ENCODE measurements around the gene UBTD1. TPM values are rescaled to one million over a fixed set of nuclear protein-coding genes. Genes with fewer than 3 reads are reported as not detected.

The UBTD1 gene
- total and polyA plus RNA-seq, 4 donors, result 26.3 to 70.4 (median 42.9) TPM

GRCh38 chr10:97578171-97578844 lies 79.6 kb downstream of the UBTD1 start:
- Histone ChIP-seq H3K27me3 (ENCODE audit: control insufficient read depth in 3 of 3, insufficient read depth in 3 of 3, low read length in 2 of 3) (no peaks in the 10 kb centered on the region), H3K4me1 (ENCODE audit: control insufficient read depth in 5 of 5, insufficient read depth in 5 of 5, low read length in 5 of 5) (peaks cover 0 to 9% (median 0%) of the 10 kb centered on the region in 5 donors), H3K27ac (ENCODE audit: low read depth in 1 of 2, low read length in 1 of 2) (no peak overlapping the region), H3K36me3 (ENCODE audit: control insufficient read depth in 4 of 4, insufficient read depth in 4 of 4, low read length in 4 of 4) (no peaks in the 10 kb centered on the region), H3K4me3 (no peak overlapping the region), H3K9ac (ENCODE audit: insufficient read depth in 1 of 2, low read length in 2 of 2) (no peak overlapping the region), H3K9me3 (ENCODE audit: control insufficient read depth in 4 of 4, insufficient read depth in 3 of 4, low read length in 3 of 4) (no peaks in the 10 kb centered on the region)
- DNase-seq (no peak), ATAC-seq (ENCODE audit: insufficient read depth, low FRiP score) (no peak)
- 70 to 86% methylated on average over 40 of the region's 40 CpGs for WGBS, 2 donors
- no peak for TF ChIP-seq CTCF (IDR thresholded peaks at IDR 0.05; ENCODE audit: control extremely low read depth, extremely low read depth)

GRCh38 chr10:97580421-97581367 lies 82.0 kb downstream of the UBTD1 start:
- no peaks in the 10 kb centered on the region for H3K27me3 ChIP-seq (ENCODE audit: control insufficient read depth in 3 of 3, insufficient read depth in 3 of 3, low read length in 2 of 3)
- ATAC-seq (ENCODE audit: insufficient read depth, low FRiP score) (no peak), DNase-seq (no peak)
- no peak overlapping the region for H3K27ac ChIP-seq (ENCODE audit: low read depth in 1 of 2, low read length in 1 of 2)
- no peak for TF ChIP-seq CTCF (IDR thresholded peaks at IDR 0.05; ENCODE audit: control extremely low read depth, extremely low read depth)
- H3K9me3 ChIP-seq (ENCODE audit: control insufficient read depth in 4 of 4, insufficient read depth in 3 of 4, low read length in 3 of 4), result no peaks in the 10 kb centered on the region
- no peaks in the 10 kb centered on the region for H3K36me3 ChIP-seq (ENCODE audit: control insufficient read depth in 4 of 4, insufficient read depth in 4 of 4, low read length in 4 of 4)
- WGBS, 2 donors, result 87 to 91% methylated on average over 9 of the region's 9 CpGs
- H3K4me3 ChIP-seq, result no peak overlapping the region
- H3K4me1 ChIP-seq (ENCODE audit: control insufficient read depth in 5 of 5, insufficient read depth in 5 of 5, low read length in 5 of 5), result peaks cover 0 to 4% (median 0%) of the 10 kb centered on the region in 5 donors
- no peak overlapping the region for H3K9ac ChIP-seq (ENCODE audit: insufficient read depth in 1 of 2, low read length in 2 of 2)

- no peak overlapping the region for H3K9ac ChIP-seq (ENCODE audit: insufficient read depth in 1 of 2, low read length in 2 of 2)
- no peak for TF ChIP-seq CTCF (IDR thresholded peaks at IDR 0.05; ENCODE audit: control extremely low read depth, extremely low read depth)
- DNase-seq (no peak), ATAC-seq (ENCODE audit: insufficient read depth, low FRiP score) (no peak)
- H3K4me3 ChIP-seq, result no peak overlapping the region
- no peaks in the 10 kb centered on the region for H3K9me3 ChIP-seq (ENCODE audit: control insufficient read depth in 4 of 4, insufficient read depth in 3 of 4, low read length in 3 of 4)
- no peaks in the 10 kb centered on the region for H3K27me3 ChIP-seq (ENCODE audit: control insufficient read depth in 3 of 3, insufficient read depth in 3 of 3, low read length in 2 of 3)
- peaks cover 0 to 3% (median 0%) of the 10 kb centered on the region in 5 donors for H3K4me1 ChIP-seq (ENCODE audit: control insufficient read depth in 5 of 5, insufficient read depth in 5 of 5, low read length in 5 of 5)
- 89 to 95% methylated on average over 7 to 8 of the region's 8 CpGs for WGBS, 2 donors
- no peaks in the 10 kb centered on the region for H3K36me3 ChIP-seq (ENCODE audit: control insufficient read depth in 4 of 4, insufficient read depth in 4 of 4, low read length in 4 of 4)
- H3K27ac ChIP-seq (ENCODE audit: low read depth in 1 of 2, low read length in 1 of 2), result no peak overlapping the region
Measured at GRCh38 chr10:97582169-97582568, 83.4 kb downstream of the UBTD1 start.

Measured in lung (tissue), 12 donors.